Calu3 (cell line): ENCODE measurements around the gene KDM8. TPM values are rescaled to one million over a fixed set of nuclear protein-coding genes. Genes with fewer than 3 reads are reported as not detected.
A peak's percentile ranks its signal among the peaks of the same experiment; 100 is the strongest.

Source experiments
- BruUV-seq: library from RNA; stranded (reverse); fragments of 400-500 nt; replicated peaks from 2 replicates; lab custom pipeline; 2021; lab: Mats Ljungman, UMichigan
- CTCF ChIA-PET: fragments of 300-600 bp; sonication (Branson Sonifier 250); formaldehyde crosslinking; loops from one replicate; lab custom pipeline; 2022; ENCODE audit warnings: antibody characterized with exemption; lab: Charles Lee
- DNase-seq: peaks from one replicate; pipeline ENCODE4 v3.0.0; 2022
- H3K27ac Mint-ChIP-seq: one replicate; pipeline ENCODE4 v1.8.0; 2022; ENCODE audit warnings: mixed read lengths; ENCODE audit not compliant: unreplicated experiment
- H3K27me3 Mint-ChIP-seq: one replicate; pipeline ENCODE4 v1.8.0; 2022; ENCODE audit warnings: mixed read lengths; ENCODE audit not compliant: unreplicated experiment
- H3K36me3 Mint-ChIP-seq: one replicate; pipeline ENCODE4 v1.8.0; 2022; ENCODE audit warnings: mild to moderate bottlenecking, moderate library complexity, mixed read lengths; ENCODE audit not compliant: insufficient read depth, unreplicated experiment
- H3K4me1 Mint-ChIP-seq: one replicate; pipeline ENCODE4 v1.8.0; 2022; ENCODE audit warnings: mild to moderate bottlenecking, low read depth, mixed read lengths; ENCODE audit not compliant: unreplicated experiment
- H3K4me3 Mint-ChIP-seq: one replicate; pipeline ENCODE4 v1.8.0; 2022; ENCODE audit warnings: mild to moderate bottlenecking, low read depth, moderate library complexity, mixed read lengths; ENCODE audit not compliant: unreplicated experiment
- H3K9me3 Mint-ChIP-seq: one replicate; pipeline ENCODE4 v1.8.0; 2022; ENCODE audit warnings: low read depth, mixed read lengths; ENCODE audit not compliant: unreplicated experiment
- intact Hi-C: fragments of 100-400 bp; cut with micrococcal nuclease; formaldehyde crosslinking; loops from one replicate; pipeline ENCODE4 v1.10.0; 2022; ENCODE audit not compliant: unreplicated experiment
- total RNA-seq: library from RNA; stranded (reverse); gene quantifications from 2 replicates; pipeline ENCODE4 v1.2.3, GENCODE V29; 2022
- TF ChIP-seq, protein P1 (sequence below): fragments of 200-600 bp; IDR thresholded peaks from one replicate; pipeline ENCODE4 v1.8.0; 2022; ENCODE audit warnings: antibody characterized with exemption; ENCODE audit not compliant: unreplicated experiment

Gene KDM8
- total RNA-seq, 1 experiment from 2014 or later: 8.4 TPM

DNA sequence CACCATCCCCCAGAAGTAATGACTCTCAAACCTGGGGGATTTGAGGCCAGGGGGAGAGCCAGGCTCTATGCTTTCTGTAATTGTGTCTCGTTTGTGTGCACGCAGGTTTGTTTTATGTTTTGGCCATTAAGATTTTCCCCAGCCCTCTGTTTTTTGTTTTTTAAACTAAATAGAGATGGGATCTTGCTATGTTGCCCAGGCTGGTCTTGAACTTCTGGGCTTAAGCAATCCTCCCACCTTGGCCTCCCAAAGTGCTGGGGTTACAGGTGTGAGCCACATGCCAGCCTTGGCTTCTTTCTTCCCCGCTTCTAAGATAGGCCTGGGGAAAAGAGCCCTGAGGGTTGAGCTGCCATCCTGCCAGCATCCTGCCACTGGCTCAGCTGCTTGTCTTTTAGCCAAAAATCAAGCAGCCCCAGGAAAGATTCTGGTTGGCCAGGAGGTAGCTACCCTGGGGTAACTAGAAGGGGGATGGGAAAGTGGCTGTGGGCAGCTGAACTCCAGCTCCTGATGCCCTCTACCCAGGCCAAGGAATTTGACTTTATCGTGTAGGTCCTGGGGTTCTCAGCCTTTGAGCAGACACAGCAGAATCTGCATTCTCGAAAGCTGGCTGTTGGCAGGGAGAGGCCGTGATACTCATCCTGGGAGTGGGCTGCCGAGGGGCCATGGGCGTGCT lies 18.4 kb downstream of the KDM8 start:
- intact Hi-C loops: no loop called here
- CTCF ChIA-PET: no interaction called here
- BruUV-seq: TSS peak; percentile 20
- H3K27me3 Mint-ChIP-seq: no peaks in the 10 kb centered on the region
- peaks cover 17% of the 10 kb centered on the region for H3K36me3 Mint-ChIP-seq
- no peak for DNase-seq
- no peaks in the 10 kb centered on the region for H3K9me3 Mint-ChIP-seq
- H3K4me1 Mint-ChIP-seq: no peaks in the 10 kb centered on the region
- H3K27ac Mint-ChIP-seq: no peak overlapping the region
- no peak overlapping the region for H3K4me3 Mint-ChIP-seq
- TF ChIP-seq, protein P1, sequence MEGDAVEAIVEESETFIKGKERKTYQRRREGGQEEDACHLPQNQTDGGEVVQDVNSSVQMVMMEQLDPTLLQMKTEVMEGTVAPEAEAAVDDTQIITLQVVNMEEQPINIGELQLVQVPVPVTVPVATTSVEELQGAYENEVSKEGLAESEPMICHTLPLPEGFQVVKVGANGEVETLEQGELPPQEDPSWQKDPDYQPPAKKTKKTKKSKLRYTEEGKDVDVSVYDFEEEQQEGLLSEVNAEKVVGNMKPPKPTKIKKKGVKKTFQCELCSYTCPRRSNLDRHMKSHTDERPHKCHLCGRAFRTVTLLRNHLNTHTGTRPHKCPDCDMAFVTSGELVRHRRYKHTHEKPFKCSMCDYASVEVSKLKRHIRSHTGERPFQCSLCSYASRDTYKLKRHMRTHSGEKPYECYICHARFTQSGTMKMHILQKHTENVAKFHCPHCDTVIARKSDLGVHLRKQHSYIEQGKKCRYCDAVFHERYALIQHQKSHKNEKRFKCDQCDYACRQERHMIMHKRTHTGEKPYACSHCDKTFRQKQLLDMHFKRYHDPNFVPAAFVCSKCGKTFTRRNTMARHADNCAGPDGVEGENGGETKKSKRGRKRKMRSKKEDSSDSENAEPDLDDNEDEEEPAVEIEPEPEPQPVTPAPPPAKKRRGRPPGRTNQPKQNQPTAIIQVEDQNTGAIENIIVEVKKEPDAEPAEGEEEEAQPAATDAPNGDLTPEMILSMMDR: no peak

DNA sequence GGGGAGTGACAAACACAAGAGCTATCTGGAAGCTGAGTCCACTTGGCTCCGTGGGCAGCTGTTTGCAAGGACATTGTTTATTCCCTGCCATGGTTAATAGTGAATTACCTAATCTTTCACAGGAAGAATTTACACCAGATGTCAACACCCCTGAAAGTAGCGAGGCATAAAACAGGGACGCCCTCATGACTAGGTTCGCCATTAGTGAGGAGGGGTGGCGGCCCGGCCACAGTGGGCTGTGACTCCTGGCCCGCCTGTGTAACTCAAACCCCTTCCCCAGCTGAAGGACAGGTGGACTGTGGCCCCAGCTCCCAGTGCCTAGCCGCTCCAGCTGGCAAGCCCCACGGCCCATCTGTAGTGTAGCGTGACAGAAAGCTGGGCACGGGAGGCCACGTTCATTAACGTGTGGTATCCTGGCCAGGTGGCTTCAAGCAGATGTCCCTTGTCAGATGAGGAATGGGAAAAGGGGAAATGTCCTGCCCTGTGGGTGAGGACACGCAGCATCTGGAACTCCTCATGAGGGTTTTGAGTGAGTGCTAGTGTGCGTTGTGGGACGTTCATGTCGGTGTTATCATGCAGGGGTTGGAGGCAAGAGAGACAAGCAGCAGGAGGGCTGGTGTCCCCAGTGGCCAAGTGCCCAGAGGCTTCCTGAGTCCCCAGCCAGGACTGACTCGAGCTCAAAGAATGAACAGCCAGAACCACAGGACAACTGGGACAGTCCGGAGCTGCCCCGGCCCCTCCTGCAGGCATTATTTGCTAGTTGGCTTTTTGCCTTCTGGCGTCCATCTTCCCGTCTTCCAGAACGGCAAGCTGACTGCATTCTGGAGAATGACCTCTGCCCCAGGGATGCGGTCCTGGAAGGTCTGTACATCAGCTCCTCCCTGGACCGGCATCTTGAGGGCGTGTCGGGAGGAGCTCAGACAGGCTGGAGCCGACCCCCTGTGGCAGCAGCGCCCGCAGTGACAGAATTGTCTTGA lies 19.2 kb downstream of the KDM8 start:
- Mint-ChIP-seq H3K27ac (no peak overlapping the region), H3K9me3 (no peaks in the 10 kb centered on the region), H3K36me3 (peaks cover 22% of the 10 kb centered on the region), H3K27me3 (no peaks in the 10 kb centered on the region), H3K4me1 (no peaks in the 10 kb centered on the region), H3K4me3 (no peak overlapping the region)
- intact Hi-C loops: no loop called here
- BruUV-seq: no TSS peak
- TF ChIP-seq, protein P1: no peak
- no peak for DNase-seq
- CTCF ChIA-PET: no interaction called here

DNA sequence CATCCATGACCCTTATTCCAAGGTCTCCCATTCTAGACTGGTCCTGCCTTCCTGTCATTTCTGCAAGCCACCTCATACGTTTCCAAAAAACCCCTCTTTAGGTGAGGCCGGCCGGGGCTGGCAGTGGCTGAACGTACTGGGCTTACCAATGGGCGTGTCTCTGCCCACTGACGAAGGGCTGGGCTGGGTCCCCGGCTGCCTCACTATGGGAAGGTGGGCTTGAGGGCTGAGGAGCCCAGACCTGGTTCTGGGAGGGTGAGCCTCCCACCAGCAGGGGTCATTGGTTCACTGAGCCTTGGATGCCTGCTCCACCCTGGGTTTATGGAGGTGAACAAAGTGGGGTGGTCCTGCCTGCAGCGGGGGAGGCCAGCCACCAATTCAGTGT lies 19.9 kb downstream of the KDM8 start:
- TF ChIP-seq, protein P1: no peak
- BruUV-seq: no TSS peak
- Mint-ChIP-seq H3K4me1 (no peaks in the 10 kb centered on the region), H3K27ac (no peak overlapping the region), H3K36me3 (peaks cover 25% of the 10 kb centered on the region), H3K9me3 (no peaks in the 10 kb centered on the region), H3K27me3 (no peaks in the 10 kb centered on the region), H3K4me3 (no peak overlapping the region)
- intact Hi-C loops: no loop called here
- no peak for DNase-seq
- CTCF ChIA-PET: no interaction called here

DNA sequence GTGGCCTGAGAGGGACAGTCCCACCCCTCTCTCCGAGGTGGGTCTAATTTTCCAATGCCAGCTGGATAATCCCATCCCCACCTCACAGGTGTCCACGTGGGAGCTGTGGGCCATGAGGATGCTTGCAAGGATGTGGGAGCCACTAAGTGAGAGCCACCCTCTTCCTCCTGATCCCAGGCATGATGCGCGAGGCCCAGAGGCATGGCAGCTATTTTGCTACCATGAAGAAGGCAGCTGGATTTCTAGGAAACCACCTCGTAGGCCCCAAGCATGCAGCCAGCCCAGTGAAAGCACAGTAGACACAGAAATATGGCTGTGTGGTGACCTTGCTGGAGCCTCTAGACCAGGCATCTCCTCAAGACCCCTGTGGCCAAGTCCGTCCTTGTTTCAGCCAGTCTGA lies 20.4 kb downstream of the KDM8 start:
- TF ChIP-seq, protein P1: no peak
- BruUV-seq: no TSS peak
- Mint-ChIP-seq H3K4me1 (no peaks in the 10 kb centered on the region), H3K36me3 (peaks cover 25% of the 10 kb centered on the region), H3K4me3 (no peak overlapping the region), H3K27me3 (no peaks in the 10 kb centered on the region), H3K27ac (no peak overlapping the region), H3K9me3 (no peaks in the 10 kb centered on the region)
- CTCF ChIA-PET: no interaction called here
- no peak for DNase-seq
- intact Hi-C loops: no loop called here
